Activated CD4-positive, CD25-positive, alpha-beta regulatory T cell treated with anti-CD3 and anti-CD28 coated beads, Interleukin-2, amount 50 U/mL, for 24 hours (primary cell): ENCODE results near the gene OMG.
"Not testable (repeated sequence)": the region's sequence is repeated elsewhere in the genome, so short reads cannot be mapped to it uniquely, and the experiment has no call there.

Experiments used
- ATAC-seq, 2 donors: fragments of 150-1000 bp; cut with Tn5 transposase; one replicate each; pipeline ENCODE4 v1.10.0; 2021; ENCODE audit warnings: mild to moderate bottlenecking in 1 of 2, moderate library complexity in 1 of 2

OMG gene

GRCh38 chr17:31307640-31308039 is 10.6 kb upstream of the OMG start:
- peak; percentile 65 to 67 for ATAC-seq

DNA sequence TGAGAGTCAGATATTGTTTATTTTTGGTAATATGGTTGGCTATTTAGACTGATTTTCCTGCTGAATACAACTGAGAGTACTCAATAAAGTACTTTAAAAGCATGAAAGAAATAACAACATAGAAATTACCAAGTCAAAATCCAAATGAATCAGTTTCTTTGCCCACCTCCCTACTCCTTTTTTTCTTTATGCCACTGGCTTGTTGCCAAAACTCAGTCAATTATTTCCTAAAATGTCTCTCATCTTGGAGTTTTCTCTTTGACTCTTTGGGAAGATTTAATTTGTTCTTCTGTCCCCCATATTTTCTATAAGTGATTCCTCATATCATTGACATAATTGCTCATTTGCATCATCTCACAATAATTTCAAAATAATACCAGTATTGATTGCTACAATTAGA is 2.6 kb upstream of the OMG start:
- ATAC-seq, result no peak

- ATAC-seq, result no peak
These were observed 897 bp downstream of the OMG start for GRCh38 chr17:31296142-31296541.

DNA sequence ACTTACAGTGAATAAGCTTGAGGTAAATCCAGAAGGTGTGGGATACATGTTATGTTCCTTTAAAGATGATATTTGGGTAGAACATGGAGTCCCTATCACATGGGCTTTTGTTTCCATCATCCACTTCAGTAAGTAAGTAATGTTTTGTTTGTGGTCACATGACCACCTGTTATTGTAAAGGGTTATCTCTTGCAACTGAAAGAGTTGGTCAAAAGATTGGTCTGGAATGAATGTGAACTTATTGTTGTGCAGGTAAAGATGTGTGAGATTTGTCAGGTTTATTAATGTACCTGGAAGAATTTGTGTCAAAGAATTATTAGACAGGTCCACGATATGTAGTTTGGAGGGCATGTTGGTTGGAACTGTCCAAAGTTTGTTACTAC is 1.6 kb downstream of the OMG start:
- ATAC-seq, result no peak

DNA sequence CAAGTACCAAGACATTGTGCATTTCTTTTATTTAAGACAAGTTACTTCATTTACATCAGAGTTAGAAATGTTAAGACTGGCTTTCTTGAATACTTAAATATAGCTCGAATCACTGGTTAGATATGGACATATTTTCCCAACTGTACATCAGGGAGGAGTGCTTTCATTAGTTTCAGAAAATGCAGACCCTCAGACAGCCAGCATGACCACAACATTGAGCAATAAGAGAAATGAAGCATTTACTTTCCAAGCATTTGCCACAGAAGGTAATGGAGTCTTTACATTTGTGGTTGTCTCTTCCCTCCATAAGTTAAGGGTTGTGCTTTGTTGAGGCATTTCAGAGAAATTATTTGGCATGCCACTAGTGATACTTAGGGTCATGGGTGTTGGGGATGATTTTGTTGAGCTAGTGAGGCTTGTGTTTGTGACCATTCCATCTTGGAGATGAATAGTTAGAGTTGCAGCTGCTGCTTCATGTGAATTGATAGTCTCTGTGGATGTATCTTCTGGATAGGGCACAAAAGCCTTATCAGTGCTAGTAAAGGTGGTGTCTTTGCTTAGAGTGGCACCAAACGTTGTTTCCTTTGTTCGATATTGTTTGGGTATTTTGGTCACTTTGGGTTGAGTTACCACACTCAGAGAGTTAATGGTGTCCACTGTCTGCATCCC is 2.1 kb downstream of the OMG start:
- no peak for ATAC-seq

- no peak for ATAC-seq
These were observed 2.8 kb downstream of the OMG start for GRCh38 chr17:31294231-31294630.

DNA sequence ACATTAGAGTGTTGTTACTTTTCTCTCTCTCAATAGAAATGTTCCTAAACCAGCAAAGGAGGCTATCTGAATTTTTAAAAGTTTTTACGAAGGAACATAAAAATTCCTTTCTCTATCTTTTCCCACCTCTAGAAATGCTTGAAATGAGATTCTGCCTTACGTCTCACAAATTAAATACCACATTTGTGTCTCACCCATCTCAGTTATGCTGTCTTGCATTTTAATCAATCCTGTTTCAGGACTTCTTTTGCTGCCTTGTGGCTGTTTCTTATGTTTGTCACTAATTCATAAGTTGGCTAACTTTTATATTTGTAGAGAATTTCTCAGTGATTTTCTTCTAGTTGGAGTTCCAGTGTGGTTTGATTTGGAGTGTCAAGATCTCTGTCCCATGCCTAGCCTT is 3.5 kb downstream of the OMG start:
- no peak for ATAC-seq

GRCh38 chr17:31291820-31292219 is 5.2 kb downstream of the OMG start:
- ATAC-seq, result no peak

DNA sequence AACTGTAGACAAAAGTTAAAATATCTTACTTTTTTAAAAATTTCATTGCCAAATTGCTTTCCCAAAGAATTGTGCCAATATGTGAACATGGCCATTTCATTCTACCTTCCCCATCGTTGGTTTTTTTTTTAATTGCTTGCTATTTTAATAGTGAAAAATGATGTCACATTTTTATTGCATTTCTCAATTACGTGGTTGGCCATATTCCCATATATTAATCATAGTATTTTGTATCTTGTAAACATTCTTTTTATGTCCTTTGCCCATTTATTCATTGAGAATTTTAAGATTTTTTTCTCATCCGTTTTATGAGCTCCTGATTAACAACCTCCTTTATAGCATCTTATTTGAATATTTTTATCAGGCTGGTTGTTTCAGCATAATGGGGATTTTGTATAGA is 7.2 kb downstream of the OMG start:
- ATAC-seq, result no peak

- ATAC-seq, result not testable (repeated sequence)
These were observed 9.1 kb downstream of the OMG start for GRCh38 chr17:31287932-31288331.

DNA sequence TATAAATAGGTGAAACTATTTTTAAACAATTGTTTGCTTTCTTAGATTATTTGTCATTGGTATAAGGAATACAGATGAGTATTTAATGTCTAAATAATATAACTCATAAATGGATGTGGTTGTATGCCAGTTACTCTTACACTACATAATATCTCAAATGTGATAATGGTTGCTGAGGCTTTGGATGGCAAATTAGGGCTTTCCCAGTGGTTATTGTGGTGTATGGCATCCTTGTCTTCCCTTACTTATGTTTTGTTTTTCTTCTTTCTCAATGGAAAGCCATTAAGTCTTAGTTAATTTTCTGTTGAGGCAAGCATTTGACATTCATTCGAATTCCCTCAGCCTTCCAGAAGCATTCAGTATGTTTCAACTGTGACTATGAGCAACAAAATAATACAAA is 10.5 kb downstream of the OMG start:
- no peak for ATAC-seq

DNA sequence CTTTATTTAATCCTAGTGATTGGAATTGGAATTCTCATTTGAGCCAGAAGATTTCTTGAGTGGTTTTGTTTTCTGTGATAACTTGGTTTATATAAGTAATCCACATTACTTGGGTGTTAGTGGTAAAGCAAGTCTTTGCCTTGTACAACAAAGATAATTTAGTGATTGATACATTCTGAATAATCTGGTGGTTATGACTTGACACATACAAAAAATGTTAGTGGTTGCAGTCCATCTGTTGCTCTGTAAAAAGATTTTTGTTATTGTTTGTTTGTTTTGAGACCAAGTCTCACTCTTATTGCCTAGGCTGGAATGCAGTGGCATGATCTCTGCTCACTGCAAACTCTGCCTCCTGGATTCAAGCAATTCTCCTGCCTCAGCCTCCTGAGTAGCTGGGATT is 13.2 kb downstream of the OMG start:
- no peak for ATAC-seq

DNA sequence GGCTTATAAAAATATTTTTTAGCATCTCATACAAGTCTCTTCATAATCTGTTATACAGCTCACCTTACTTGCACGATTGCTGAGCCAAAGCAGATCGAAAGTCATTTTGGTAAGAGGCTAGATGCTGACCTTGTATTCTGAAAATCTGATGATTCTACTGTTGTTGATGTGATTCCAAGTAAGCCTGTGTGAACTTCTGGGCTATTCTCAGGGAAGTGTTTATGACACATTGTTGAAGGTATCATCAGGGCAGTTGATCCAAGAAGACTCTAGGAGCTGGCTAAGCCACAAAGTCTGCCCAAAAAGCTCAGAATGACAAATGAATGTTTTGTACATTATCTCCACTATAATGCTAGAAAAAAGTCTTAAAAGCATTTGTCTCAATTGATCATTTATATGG is 16.0 kb downstream of the OMG start:
- ATAC-seq, result no peak

- ATAC-seq, result no peak
These were observed 17.6 kb downstream of the OMG start for GRCh38 chr17:31279401-31279800.

- no peak for ATAC-seq
These were observed 21.9 kb downstream of the OMG start for GRCh38 chr17:31275116-31275515.

DNA sequence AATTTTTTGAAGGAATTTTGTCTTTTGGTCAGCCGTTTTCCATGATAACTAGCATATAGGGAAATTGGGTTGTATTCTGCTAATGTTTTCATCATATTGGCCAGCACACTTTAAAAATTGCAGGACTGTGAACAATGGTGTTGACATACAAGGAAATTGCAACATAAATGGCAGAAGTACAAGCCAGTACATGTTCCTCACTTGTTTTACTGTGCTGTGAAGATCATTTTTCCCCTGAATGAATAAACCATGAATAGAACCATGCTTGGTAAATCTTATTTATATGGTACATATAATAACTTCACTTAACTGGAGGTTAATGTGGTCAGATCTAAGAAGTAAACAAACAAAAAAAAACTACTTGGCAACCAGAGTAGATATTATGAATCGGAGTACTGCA is 22.8 kb downstream of the OMG start:
- ATAC-seq, result no peak

GRCh38 chr17:31273516-31273915 is 23.5 kb downstream of the OMG start:
- no peak for ATAC-seq

GRCh38 chr17:31272803-31273202 is 24.2 kb downstream of the OMG start:
- ATAC-seq, result no peak

- ATAC-seq, result no peak
These were observed 24.8 kb downstream of the OMG start for GRCh38 chr17:31272236-31272635.

DNA sequence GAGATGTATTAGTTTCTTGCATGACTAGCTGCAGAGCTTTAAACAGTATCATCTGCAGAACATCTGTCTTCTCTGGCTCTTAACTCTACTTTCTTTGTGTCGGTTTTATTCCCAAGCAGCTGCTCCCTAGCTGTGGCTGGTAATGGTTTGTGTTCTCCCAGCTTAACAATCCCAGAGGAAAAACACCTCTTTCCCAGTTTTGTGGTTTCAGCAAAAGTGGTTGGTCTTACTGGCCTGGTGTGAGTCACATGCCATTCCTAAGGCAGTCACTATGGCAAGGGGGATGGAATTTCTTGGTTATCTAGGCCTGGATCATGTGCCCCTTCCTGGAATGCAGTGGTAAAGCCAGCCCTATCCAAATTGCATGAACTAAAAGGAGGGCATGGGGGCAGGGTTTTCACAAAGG is 27.5 kb downstream of the OMG start:
- no peak for ATAC-seq

GRCh38 chr17:31269036-31269577 is 27.9 kb downstream of the OMG start:
- ATAC-seq, result no peak

DNA sequence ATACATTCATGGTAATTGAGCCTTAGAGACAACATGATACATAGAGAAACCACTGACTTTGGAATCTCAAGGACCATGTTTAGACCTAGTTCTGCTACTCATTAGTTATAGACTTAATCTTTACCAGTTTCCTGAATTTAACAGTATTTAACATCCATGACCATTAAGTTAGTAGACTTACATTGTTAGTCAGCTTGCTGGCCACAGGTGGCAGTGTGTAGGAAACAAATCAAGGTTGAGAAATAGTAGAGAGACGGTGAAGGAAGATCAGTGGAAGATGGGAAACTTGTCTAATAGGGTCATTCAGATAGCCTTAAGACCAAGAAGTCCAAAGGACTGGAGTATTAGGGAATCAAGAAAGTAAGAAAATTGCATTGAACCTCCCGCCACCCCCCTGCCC is 31.0 kb downstream of the OMG start:
- no peak for ATAC-seq

- ATAC-seq, result not testable (repeated sequence)
These were observed 34.1 kb downstream of the OMG start for GRCh38 chr17:31262923-31263322.

- ATAC-seq, result no peak
These were observed 35.4 kb downstream of the OMG start for GRCh38 chr17:31261601-31262000.

GRCh38 chr17:31260151-31260550 is 36.9 kb downstream of the OMG start:
- ATAC-seq, result no peak
